NCI-H146 (cell line): ENCODE data around the gene RPL22.
A peak's percentile ranks its signal among the peaks of the same experiment; 100 is the strongest.

Source experiments
- DNase-seq: peaks from one replicate; lab custom pipeline; 2025; lab: John Stamatoyannopoulos, UW

The RPL22 gene

DNA sequence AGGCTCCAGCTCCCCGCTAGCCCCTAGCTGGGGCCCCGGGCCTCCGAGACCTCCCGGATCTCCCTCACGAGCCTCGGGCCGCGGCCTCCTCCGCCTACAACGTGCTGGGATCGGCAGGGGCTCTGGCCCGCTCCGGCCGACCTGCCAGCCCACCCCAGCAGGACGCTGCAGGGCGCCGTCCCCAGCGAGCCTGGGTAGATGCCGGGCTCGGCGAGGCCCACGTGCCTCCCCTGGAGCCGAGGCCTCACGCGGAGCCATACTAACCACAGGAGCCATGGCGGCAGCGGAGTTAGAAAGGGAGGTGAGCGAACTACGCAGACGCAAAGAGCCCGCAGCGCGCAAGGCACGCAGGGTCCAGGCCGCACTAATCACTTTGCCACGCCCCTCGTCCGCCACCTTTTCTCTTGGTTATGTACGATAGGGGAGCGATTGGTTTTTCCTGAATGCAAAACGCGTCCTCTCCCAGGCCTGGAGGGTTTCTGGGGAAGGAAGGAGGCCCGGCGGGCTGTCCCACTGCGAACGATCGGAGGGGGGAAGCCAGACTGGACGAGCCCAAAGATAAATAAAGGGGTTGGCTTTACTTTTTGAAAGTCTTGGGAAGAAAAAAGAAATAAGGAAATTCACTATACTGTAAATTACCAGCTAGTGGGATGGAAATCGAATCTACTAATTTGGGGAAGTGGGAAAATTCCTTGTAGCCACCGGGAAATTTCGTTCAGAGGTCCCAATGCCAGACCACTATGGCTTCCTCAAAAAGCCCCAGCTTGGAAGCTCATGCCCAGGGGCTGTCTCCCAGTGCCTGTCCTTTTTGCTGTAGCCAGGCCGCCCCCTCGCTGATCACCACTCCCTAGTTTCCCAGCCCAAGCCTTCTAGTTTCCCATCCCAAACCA is at the start of gene RPL22:
Gene RPL22, minus strand, starts transcription at position 298 of the 890 bp plus-strand sequence. Its CDS starts 22 bp downstream, at position 276.
- DNase-seq, result peak; percentile 97

DNA sequence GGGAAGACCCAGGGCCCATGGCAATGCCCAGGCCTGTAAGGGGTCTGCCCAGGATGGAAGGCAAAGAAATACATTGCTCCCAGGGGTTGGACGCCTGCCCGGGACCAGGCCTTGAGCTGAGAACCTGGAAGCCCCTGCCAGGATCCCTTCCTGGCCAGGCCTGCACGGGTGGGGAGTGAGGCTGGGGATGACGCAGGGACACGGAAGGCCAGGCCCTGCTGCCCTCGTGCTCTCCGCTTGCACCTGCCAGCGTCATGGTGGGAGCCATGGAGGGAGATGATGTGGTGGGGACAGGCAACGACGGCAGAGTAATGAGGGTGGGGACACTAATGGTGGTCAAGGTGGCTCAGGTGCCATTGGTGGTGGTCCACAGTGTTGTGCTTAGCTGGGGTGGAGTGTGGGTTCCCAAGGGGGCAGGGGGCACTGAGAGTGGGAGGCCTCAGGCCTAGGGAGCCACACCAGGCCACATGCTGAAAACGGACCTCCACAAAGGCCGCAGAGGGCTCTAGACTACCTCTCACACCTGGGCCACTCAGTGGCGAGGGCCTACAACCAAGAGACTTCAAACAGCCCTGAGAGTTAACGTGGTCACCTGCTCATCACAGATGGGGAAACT is 48.9 kb upstream of the RPL22 start:
- DNase-seq, result no peak

DNA sequence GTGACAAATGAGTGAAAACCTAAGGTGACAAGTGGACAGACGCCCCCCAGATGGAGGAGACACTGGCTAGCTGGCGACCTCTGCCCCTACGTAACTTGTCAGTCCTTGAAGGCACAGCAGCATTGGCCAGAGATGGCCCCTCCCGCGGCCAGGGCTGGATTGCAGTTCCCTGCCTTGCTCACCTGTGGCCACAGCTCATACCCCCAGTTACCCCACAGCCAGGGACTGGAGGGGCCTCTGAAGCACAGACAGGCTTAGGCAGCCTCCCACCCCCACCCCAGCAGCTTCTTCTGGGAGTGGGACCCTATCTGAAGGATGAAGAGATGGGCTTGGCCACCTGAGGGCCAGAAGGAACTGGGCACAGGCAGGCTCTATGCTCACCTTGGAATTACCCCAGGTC is 48.3 kb upstream of the RPL22 start:
- no peak for DNase-seq

DNA sequence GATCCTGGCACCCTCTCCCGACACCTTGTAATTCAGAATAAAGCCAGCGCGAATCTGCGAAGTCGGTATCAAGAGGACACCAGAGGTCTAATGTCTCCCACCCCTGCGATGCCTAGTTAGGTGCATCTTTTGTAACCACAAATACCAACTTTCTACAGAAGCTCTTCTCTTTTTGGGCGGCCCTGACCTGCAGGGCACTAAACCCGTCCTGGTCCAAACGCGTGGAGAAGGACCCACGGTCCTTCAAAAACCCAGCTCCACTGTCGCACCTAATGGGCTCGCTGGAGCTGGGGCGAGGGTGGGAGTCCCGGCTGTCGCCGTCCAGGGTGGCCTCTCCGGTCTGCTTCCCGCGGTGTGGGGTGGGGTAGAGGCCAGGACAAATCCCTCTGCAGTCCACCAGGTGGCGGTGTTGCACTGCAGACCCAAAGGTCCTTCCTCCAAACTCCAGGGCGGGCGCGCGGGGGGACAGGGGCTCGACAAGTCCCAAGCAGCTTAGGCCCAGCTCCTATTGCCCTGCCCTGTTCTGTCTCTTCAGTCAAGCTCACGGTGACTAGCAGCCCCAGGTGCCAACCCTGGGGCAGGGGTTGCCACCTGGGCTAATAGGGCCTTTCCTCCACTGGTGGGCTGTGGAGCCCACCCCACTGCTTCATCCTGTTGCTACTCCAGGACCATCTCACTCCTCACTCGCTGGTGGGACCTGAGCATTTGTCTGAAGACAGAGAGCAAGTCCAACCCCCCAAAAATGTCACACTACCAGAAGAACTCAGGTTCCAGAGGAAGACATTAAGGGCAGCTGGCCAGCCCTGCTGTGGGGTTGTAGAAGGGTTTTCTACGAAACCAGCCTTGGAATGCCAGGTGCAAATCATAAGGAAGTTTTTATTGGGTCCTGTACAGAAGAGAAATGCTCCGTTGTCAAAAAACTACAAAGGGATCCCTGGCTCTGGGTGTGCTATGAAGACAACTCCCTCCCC is 47.4 kb upstream of the RPL22 start:
- peak; percentile 75 for DNase-seq

DNA sequence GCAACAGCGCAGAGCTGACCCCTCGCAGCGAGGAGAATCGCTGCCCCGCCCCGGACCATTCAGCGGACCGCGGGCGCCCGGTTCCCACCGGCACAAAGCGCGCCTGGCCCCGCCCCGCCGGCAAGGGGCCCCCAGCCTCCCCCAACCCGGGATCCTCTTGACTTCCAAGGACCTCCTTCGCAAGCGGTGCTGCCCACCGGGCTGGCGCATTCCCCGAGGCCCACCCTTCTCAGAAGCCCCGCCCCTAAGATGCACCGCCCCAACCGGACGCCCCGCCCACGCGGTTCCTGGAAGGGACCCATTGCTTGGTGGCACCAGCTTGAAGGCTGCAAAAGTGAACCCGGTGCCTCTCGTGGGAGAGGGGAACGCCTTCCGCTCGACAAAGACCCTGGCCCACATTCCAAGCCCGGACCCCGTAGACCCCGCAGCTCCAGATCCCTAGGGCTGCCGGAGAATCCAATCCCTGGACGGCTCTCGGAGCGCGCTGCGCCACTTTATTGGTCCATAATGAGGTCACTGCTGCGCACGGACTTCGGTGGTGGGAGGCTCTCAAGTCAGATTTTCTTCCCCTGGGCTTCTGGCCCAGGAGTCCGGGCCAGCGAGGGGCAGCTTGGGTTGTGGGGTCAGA is 46.6 kb upstream of the RPL22 start:
- peak; percentile 66 for DNase-seq

DNA sequence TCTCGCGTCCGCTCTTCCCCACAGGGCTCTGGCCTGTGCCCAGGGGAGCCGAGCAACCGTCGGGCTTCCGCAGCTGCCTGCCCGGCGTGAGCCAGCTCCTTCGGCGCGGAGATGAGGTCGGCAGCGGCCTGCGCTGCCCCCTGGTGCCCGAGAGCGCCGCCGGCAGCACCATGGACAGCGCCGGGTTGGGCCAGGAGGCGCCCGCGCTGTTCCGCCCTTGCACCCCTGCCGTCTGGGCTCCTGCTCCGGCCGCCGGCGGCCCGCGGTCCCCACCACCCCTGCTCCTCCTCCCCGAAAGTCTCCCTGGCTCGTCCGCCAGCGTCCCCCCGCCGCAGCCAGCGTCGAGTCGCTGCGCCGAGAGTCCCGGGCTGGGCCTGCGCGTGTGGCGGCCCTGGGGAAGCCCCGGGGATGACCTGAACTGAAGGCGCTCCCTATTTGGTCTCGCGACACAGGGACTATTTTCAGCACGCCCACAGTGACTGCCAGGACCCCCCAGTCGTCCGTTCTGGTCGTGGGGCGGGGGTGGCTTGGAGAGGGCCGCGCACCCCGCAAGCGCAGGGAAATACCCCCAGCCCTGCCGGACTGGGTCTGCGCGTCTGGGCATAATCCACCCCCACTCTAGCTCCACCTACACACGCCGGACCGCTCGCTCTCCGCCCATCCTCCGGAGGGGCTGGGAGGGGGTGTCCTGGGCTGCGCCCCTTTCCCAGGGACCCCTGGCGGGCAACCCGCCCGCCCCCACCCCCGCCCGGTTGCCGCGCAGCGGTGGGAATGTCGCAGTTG is 45.9 kb upstream of the RPL22 start:
- DNase-seq, result peak; percentile 69

DNA sequence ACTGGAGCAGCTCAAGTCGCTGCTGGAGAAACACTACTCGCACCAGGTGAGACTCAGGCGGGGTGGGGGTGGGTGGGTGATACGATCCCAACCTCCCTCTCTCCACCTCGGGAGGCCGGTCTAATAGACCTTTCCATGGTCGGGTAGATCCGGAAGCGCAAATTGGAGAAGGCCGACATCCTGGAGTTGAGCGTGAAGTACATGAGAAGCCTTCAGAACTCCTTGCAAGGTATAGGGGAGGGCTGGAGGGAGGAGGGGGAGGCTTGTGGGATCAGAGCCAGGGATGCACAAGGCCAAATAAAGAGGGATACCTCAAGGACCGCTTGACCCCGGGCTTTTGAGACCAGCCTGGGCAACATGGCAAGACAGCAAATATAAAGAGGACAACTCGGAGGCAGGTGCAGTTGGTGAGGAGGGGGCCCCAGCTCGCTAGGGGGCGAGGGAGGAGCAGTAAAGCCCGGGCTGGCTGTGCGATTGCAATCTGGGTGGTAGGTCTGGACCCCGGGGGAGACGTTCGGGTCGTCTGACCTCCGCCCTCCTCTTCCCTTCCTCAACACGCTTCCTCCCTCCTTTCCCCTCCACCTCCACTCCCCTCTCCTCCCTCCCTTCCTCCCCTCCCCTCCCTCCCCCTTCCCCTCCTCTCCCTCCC is 45.1 kb upstream of the RPL22 start:
- peak; percentile 29 for DNase-seq

DNA sequence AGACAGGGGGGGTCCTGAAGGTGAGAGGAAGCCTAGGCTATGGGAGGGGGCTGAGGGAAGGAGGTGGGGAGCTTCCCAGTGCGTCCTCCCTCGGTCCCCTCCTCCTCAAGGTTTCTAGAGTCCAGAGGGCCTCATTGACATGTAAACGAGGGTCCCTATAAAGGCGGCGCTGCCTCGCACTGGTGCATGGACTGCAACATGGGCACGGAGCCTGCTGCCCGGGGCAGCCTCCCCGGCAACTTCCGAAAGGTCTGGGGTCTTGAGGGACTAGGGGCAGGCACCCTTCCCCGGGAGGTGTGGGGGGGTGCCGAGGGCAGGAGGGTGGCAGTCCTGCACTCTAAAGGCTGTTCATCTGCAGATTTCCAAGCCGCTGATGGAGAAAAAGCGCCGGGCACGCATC is 44.6 kb upstream of the RPL22 start, which contains the start of gene HES3:
Gene HES3, plus strand, starts transcription at position 187 of the 400 bp plus-strand sequence. Its CDS starts 187 bp downstream, at position 374.
- no peak for DNase-seq

DNA sequence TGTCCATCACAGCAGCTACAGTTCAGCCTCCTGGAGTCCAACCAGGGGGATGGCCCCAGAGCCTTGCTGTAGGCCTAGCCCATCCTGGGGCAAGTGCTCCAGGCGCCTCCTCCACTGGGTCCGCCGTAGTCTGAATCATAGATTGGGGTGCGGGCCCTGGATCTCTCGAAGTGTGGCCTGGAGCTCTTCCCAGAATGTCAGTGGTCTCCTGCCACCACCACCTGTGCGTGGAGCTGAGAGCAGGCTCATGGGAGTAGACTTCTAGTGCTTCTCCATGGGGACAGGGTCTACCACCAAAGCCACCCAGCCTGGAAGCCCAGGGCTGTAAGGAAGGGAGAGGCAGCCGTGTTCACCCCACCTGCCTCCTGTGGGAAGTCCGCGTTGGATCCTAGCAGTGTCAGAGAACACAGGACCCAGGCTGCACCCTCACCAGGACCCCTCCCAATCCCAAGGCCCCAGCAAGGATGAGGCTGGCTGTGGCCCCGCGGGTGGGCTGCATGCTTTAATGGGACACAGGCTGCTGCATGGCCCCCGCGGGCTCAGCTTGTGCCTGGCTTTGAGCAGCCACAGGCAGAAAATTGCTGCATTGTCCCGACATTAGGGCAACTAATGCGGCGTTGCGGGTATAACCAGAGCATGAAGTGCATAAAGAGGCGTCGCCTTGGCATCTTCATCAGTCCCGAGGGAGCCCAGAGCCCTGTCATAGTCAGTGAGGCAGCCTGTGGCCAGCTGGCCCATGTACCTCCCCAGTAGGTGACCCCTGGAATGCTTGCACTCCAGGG is 43.8 kb upstream of the RPL22 start:
- DNase-seq, result no peak

DNA sequence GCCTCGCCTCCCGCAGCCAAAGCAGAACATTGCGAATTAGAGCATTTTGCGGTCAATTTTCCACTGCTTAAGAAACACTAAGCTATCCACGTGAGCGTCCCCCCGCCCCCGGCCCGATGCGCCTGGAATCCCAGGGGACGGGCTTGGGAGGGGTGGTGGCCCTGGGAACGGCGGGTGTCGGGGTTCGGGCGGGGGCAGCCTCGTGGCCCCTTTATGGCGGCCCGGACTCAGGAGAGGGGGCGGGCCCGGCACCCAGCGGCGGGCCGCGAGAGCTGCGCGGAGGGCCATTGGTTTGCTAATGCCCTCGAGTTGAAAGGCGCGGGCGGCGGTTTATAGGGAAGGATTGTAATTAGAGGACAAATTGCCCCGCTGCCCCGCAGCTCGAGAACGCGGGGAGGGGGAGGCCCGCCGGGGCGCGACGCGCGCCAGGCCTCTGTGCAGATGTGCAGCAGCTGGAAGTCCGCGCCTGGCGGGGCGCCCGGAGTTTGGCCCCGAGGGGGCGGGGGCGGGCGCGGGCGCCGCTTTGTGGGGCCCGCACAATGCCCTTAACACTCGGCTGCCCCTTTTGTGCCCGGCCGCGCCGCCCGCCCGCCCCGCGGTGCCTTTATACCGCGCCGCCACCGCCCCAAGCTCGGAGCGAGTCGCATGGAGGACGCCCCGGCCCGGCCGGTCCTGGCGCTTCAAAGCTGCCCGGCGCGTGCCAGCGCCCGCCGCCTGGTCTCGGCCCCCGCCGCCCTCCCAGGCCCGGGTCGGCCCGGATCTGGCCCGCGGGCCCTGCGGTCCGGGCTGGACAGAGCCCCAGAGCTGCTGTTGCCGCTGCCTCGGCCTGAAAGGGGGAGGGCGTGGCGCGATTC is 42.7 kb upstream of the RPL22 start:
- DNase-seq, result peak; percentile 49

DNA sequence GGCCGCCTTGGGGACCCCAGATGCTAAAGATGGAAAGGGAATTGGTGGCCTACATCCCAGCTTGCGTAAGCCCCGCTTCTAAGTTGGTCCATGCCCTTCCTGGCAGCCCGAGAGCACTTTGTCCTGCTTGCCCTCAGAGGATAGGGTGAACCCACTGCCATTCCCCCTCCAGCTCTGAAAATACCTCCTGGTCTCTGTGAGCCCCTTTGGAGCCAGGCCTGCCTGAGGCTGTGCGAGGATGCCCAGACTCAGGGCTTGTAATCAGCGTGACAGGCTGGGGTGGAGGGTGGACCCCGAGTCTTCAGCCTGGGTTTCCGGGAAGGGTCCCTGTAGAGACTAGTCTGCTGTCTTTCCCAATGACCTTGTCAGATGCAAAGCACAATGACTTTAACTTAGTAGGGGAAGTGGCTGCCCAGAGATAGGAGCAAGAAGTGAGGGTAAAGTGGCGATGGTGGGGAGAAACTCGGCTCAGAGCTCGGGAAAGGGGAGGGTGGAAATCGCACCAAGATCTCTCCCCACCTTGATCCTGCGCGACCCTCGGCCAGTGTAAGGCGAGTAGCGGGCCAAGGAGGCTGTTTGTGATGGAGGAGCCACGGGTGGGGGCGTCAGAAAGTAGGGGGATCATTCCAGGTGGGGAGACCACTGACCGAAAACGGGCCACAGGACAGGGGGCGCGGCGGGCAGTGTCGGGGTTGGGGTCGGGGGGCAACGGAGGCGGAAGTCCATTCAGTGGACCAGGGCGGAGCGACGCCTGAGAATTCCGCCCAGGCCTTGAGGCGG is 41.9 kb upstream of the RPL22 start:
- DNase-seq, result no peak

DNA sequence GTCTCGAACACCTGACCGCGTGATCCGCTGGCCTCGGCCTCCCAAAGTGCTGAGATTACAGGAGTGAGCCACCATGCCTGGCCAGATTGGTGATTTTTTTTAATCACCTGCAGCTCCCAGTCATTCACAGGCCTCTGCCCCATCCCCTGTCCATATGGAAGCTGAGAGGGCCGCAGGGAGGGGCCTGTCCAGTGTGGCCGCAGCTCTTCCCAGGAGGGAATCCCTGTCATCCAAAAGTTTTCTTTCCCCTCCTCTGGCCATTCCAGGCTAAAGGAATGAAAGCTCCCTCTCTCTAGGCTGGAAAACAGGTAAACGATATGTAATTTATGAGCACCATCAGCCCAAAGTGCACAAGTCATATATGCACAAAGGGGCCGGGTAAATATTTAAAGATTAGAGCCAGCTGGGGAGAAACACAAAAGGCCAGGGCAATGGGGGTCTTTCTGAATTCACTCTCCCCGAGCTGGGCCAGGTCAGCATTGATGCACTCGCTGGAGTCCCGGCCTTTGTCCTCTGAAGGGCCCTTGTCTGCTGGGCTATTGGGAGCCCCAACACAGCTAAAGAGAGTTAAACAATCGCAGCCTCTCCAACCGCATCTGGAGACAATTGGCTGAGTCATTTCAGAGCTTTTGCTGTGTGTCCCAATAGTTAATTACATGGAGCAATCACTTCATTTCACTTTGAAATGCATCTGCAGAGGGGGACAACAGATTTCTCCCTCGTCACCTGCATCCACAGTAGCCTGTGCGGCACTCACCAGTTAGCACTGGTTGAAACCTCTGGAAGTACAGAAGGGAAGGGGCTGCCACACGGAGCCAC is 40.8 kb upstream of the RPL22 start:
- peak; percentile 55 for DNase-seq

DNA sequence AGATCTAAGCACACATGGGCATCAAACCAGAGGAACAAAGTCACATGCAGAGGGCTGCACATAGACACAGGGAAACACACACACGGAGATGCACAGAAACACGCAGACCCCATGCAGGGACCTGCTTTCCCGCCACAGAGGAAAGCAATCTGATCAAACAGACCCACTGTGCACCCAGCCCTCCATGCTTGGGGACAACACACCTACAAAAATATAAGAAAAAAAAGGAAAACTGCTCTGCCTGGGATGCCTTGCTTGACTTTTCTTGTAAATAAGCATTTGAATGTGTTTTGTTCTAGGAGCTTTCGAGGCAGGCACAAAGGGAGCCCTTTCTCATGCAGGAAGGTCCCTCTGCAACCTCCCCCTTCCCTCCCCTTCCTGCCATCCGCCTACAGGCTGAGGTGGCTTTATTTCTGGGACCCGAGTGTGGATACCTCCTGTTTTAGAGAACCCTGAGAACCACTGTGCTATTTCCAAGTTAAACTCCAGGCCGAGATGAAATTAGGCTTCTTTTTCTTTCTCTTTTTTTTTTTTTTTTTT is 39.9 kb upstream of the RPL22 start:
- DNase-seq, result no peak

DNA sequence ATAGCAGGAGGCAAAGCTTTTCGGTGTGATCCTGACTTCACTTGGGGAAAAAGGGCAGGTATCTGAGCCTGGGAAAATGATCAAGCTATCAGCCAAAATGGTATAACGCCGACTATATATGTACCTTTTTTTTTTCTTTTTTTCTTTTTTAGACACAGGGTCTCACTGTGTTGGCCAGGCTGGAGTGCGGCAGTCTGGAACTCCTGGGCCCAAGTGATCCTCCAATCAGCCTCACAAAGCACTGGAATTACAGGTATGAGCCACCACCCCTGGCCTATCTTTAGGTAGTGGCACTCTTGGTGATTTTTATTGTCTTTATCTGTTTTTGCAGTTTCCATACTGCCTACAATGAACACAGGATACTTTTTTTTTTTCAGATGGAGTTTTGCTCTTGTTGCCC is 37.7 kb upstream of the RPL22 start:
- DNase-seq, result no peak

DNA sequence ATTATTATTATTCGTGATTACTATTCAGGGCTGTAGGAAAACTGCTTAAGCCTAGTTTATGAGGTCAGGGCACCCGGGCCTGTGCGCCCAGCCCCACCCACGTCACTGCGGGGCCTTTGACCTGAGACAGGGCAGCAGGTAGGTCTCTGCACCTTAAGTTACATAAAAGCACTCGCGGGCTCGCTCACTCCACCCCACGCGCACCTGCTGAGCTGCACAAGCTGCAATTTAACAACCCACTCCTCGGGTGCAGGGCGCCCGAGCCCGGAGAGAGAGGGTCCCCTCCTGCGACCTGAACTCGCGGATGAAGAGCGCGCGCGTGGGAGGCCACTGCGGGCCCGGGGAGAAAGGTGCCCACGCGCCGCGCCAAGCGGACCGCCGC is 35.9 kb upstream of the RPL22 start:
- peak; percentile 32 for DNase-seq

DNA sequence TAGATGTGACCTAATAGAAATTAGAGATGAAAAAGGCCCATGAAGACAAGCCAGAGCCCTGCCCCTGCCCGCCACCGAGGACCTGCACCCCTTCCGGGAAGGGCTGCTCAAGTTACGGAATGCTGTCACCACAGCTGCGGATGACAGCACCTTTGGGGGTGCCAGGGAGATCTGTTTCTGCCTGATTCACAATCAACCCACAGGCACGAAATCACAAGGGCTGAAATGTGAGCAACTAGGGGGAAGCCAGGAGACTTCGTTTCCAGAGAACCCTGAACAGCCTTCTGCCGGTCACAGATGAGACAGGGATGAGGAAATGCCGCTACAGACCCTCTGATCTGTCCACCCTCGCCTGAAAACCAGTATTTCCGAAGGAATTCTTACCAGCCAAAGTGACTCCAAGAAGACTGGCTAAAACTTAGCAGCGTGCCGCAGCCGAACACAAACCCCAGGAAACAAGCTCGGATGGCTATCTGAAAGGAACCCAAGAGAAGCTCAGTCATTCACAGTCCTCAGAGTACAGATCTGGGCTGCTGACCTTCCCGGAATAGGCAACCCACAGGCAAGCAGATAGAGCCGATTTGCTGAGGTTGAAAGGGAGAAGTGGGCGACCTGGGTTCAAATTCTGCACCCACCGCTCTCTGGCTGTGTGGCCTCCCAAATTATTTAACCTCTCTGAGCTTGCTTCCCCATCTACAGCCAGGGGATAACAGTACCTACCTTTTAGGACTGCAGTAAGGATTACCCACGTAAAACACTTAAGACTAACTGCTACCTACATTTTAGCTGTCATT is 35.3 kb upstream of the RPL22 start:
- no peak for DNase-seq
